MM.1S (cell line): ENCODE results near the gene TBC1D10A.

Source experiments
- DNase-seq: peaks from one replicate; pipeline ENCODE4 v3.0.0-alpha.2; 2015
- H2AFZ ChIP-seq: fragments of 300-600 bp; sonication (generic); 2 replicates; pipeline ENCODE4 v1.6.0; 2016; ENCODE audit warnings: antibody characterized with exemption, low read length
- H3F3A ChIP-seq: fragments of 300-600 bp; sonication (generic); 2 replicates; pipeline ENCODE4 v1.6.1; 2016; ENCODE audit warnings: mild to moderate bottlenecking, antibody characterized with exemption, low read length, moderate library complexity, mixed read lengths; ENCODE audit not compliant: insufficient read depth
- H3K27ac ChIP-seq: fragments of 300-600 bp; sonication (generic); 2 replicates; pipeline ENCODE4 v1.5.1; 2016; ENCODE audit warnings: mild to moderate bottlenecking, low read length
- H3K27me3 ChIP-seq: fragments of 300-600 bp; sonication (generic); replicated peaks from 2 replicates; pipeline ENCODE4 v1.6.0; 2016; ENCODE audit warnings: low read length; ENCODE audit not compliant: insufficient read depth
- H3K36me3 ChIP-seq: fragments of 300-600 bp; sonication (generic); replicated peaks from 2 replicates; pipeline ENCODE4 v1.6.1; 2016; ENCODE audit warnings: mild to moderate bottlenecking, low read length, mixed read lengths; ENCODE audit not compliant: insufficient read depth
- H3K4me1 ChIP-seq: fragments of 300-600 bp; sonication (generic); 2 replicates; pipeline ENCODE4 v1.6.1; 2016; ENCODE audit warnings: low read length, mixed read lengths
- H3K4me2 ChIP-seq: fragments of 300-600 bp; sonication (generic); 2 replicates; pipeline ENCODE4 v1.6.0; 2016; ENCODE audit warnings: low read depth, low read length
- H3K4me3 ChIP-seq: fragments of 300-600 bp; sonication (generic); 2 replicates; pipeline ENCODE4 v1.5.1; 2016; ENCODE audit warnings: low read length, mixed read lengths
- H3K79me2 ChIP-seq: fragments of 300-600 bp; sonication (generic); 2 replicates; pipeline ENCODE4 v1.6.1; 2016; ENCODE audit warnings: mixed run types, low read length, mixed read lengths
- H3K9ac ChIP-seq: fragments of 300-600 bp; sonication (generic); 2 replicates; pipeline ENCODE4 v1.6.1; 2016; ENCODE audit warnings: low read length, mixed read lengths
- H3K9me2 ChIP-seq: fragments of 300-600 bp; sonication (generic); replicated peaks from 2 replicates; pipeline ENCODE4 v1.6.1; 2016; ENCODE audit warnings: mild to moderate bottlenecking, low read length, mixed read lengths; ENCODE audit not compliant: insufficient read depth
- H3K9me3 ChIP-seq: fragments of 300-600 bp; sonication (generic); replicated peaks from 2 replicates; pipeline ENCODE4 v1.6.1; 2016; ENCODE audit warnings: mild to moderate bottlenecking, low read length, mixed read lengths; ENCODE audit not compliant: insufficient read depth
- H4K20me1 ChIP-seq: fragments of 300-600 bp; sonication (generic); 2 replicates; pipeline ENCODE4 v1.6.1; 2016; ENCODE audit warnings: mild to moderate bottlenecking, low read length, moderate library complexity, mixed read lengths; ENCODE audit not compliant: insufficient read depth
- EZH2 ChIP-seq: fragments of 300-600 bp; sonication (generic); optimal IDR thresholded peaks from 2 replicates; pipeline ENCODE3; 2017; ENCODE audit warnings: low read depth, mild to moderate bottlenecking, antibody characterized with exemption, low read length, mixed read lengths
- EZH2phosphoT487 ChIP-seq: fragments of 300-600 bp; sonication (generic); IDR thresholded peaks from 2 replicates; pipeline ENCODE4 v1.6.1; 2018; ENCODE audit warnings: antibody characterized with exemption, low read length
- TF ChIP-seq, protein P1 (sequence below): fragments of 300-600 bp; sonication (generic); IDR thresholded peaks from 2 replicates; pipeline ENCODE4 v1.5.1; 2016; ENCODE audit warnings: antibody characterized with exemption, low read length, mixed read lengths

The TBC1D10A gene

GRCh38 chr22:30328466-30329049 lies 1.8 kb upstream of the TBC1D10A start:
- Histone ChIP-seq H3K4me2 (no peak overlapping the region), H3K79me2 (peaks cover 21% of the 10 kb centered on the region), H3K9me3 (no peaks in the 10 kb centered on the region), H3K4me3 (no peak overlapping the region), H4K20me1 (no peaks in the 10 kb centered on the region), H3K9ac (no peak overlapping the region), H3K27ac (no peak overlapping the region), H3F3A (peaks cover 15% of the 10 kb centered on the region), H3K27me3 (no peaks in the 10 kb centered on the region), H3K9me2 (no peaks in the 10 kb centered on the region), H3K36me3 (peaks cover 5% of the 10 kb centered on the region), H2AFZ (no peak overlapping the region), H3K4me1 (peaks cover 25% of the 10 kb centered on the region)
- TF ChIP-seq EZH2phosphoT487 (no peak), EZH2 (no peak)
- TF ChIP-seq, protein P1, sequence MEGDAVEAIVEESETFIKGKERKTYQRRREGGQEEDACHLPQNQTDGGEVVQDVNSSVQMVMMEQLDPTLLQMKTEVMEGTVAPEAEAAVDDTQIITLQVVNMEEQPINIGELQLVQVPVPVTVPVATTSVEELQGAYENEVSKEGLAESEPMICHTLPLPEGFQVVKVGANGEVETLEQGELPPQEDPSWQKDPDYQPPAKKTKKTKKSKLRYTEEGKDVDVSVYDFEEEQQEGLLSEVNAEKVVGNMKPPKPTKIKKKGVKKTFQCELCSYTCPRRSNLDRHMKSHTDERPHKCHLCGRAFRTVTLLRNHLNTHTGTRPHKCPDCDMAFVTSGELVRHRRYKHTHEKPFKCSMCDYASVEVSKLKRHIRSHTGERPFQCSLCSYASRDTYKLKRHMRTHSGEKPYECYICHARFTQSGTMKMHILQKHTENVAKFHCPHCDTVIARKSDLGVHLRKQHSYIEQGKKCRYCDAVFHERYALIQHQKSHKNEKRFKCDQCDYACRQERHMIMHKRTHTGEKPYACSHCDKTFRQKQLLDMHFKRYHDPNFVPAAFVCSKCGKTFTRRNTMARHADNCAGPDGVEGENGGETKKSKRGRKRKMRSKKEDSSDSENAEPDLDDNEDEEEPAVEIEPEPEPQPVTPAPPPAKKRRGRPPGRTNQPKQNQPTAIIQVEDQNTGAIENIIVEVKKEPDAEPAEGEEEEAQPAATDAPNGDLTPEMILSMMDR = no peak
- DNase-seq = no peak

GRCh38 chr22:30327864-30328345 lies 1.2 kb upstream of the TBC1D10A start:
- Histone ChIP-seq H3K27ac (peak overlapping the region; percentile 49; the same call in 1 of the 2 replicates), H3K4me2 (peak overlapping the region; percentile 88), H3K9ac (peak overlapping the region; percentile 81; the same call in 1 of the 2 replicates), H3K79me2 (peaks cover 21% of the 10 kb centered on the region), H3K36me3 (no peaks in the 10 kb centered on the region), H3K9me3 (no peaks in the 10 kb centered on the region), H3F3A (peaks cover 15% of the 10 kb centered on the region), H4K20me1 (no peaks in the 10 kb centered on the region), H3K4me1 (peaks cover 32% of the 10 kb centered on the region), H2AFZ (no peak overlapping the region), H3K9me2 (no peaks in the 10 kb centered on the region), H3K4me3 (peak overlapping the region; percentile 79; the same call in 1 of the 2 replicates), H3K27me3 (no peaks in the 10 kb centered on the region)
- TF ChIP-seq, protein P1 = peak; percentile 24
- TF ChIP-seq EZH2phosphoT487 = no peak
- DNase-seq = no peak

DNA sequence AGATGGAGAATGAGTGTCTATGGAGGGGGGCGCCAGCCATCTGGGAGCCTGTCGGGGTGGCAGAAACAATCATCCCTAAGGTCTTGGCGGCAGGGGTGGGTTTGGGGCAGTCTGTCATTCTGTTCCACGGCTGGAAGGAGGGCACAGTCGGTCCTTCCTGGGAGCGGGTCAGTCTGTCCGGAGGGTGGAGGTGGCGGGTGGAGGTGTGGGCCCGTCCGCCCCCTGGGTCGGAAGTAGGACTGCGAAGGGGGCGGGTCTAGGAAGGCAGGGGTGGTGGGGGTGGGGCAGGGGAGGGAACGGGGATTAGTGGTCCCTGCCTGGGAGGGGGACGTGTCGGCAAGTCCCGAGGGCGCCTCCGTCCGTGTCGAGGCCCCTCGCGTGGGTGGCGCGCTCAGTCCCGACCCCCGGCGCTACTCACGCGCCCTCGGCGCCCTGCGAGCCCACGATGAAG lies 461 bp downstream of the TBC1D10A start:
- Histone ChIP-seq H4K20me1 (no peaks in the 10 kb centered on the region), H3K27ac (no peak overlapping the region), H3K4me1 (peaks cover 32% of the 10 kb centered on the region), H3K79me2 (peaks cover 30% of the 10 kb centered on the region), H3K9me2 (no peaks in the 10 kb centered on the region), H3K4me3 (peak overlapping the region; percentile 93), H2AFZ (peak overlapping the region; percentile 84), H3F3A (peaks cover 15% of the 10 kb centered on the region), H3K9ac (peak overlapping the region; percentile 70; the same call in 1 of the 2 replicates), H3K4me2 (peak overlapping the region; percentile 91), H3K9me3 (no peaks in the 10 kb centered on the region), H3K27me3 (no peaks in the 10 kb centered on the region), H3K36me3 (no peaks in the 10 kb centered on the region)
- no peak for TF ChIP-seq EZH2
- TF ChIP-seq, protein P1 = no peak
- TF ChIP-seq EZH2phosphoT487 = no peak
- no peak for DNase-seq
